Prostate gland (tissue), 2 donors: ENCODE results near the gene DMAC2. TPM values are rescaled to one million over a fixed set of nuclear protein-coding genes. Genes with fewer than 3 reads are reported as not detected.

Source experiments
- DNase-seq: peaks from one replicate; pipeline ENCODE4 v3.0.0-alpha.2; 2019; ENCODE audit warnings: low spot score
- H3K27ac ChIP-seq, 2 donors: fragments of 200-600 bp; sonication (generic); 2 replicates each; pipeline ENCODE4 v1.5.1; 2017 to 2019
- H3K27me3 ChIP-seq: fragments of 200-600 bp; sonication (generic); replicated peaks from 2 replicates; pipeline ENCODE4 v1.5.1; 2019; ENCODE audit not compliant: insufficient read depth
- H3K36me3 ChIP-seq, 2 donors: fragments of 200-600 bp; sonication (generic); 1 replicate in 1 of 2; 2 replicates in 1 of 2; pipeline versions ENCODE4 v1.5.1 to v1.8.1; 2017 to 2019
- H3K4me1 ChIP-seq: fragments of 200-600 bp; sonication (generic); replicated peaks from 2 replicates; pipeline ENCODE4 v1.5.1; 2019
- H3K4me3 ChIP-seq, 2 donors: fragments of 200-600 bp; sonication (generic); 2 replicates each; pipeline ENCODE4 v1.5.1; 2017 to 2019
- H3K9me3 ChIP-seq: fragments of 200-600 bp; sonication (generic); 2 replicates; pipeline ENCODE4 v1.5.1; 2017
- POLR2A ChIP-seq: fragments of 450-650 bp; IDR thresholded peaks from one replicate; pipeline ENCODE4 v1.6.1; 2016; ENCODE audit warnings: antibody characterized with exemption, mild to moderate bottlenecking
- POLR2AphosphoS5 ChIP-seq: sonication (generic); formaldehyde crosslinking; IDR thresholded peaks from one replicate; pipeline ENCODE4 v1.6.1; 2017; ENCODE audit warnings: antibody characterized with exemption
- WGBS: methylation state at CpG from one replicate; pipeline ENCODE4 v1.1.5; 2018; 5-methylcytosine and 5-hydroxymethylcytosine counted together
- intact Hi-C: fragments of 100-400 bp; cut with DNase I; formaldehyde crosslinking; loops from one replicate; pipeline ENCODE4 v1.14.2; 2022
- total RNA-seq, 2 donors: library from RNA; depleted of rRNA; stranded (reverse); fragments of >200 nt; gene quantifications; one replicate each; pipeline ENCODE4 v1.1.0, GENCODE V29; 2016
- TF ChIP-seq, protein P1 (sequence below), 4 experiments: fragments of 200-600 bp in 2 of 4; fragments of 450-650 bp in 2 of 4; sonication (generic) in 2 of 4; IDR thresholded peaks; 1 replicate in 3 of 4; 2 replicates in 1 of 4; pipeline ENCODE4 v1.5.1; 2016 to 2019; ENCODE audit warnings: antibody characterized with exemption in 4 of 4, mild to moderate bottlenecking in 2 of 4, moderate library complexity in 2 of 4

DMAC2 gene
- total RNA-seq, 2 donors from 2014 or later: 42.4 to 42.9 TPM

- intact Hi-C loops: no loop called here
- no peaks in the 10 kb centered on the region for H3K27me3 ChIP-seq
- H3K9me3 ChIP-seq: no peaks in the 10 kb centered on the region
- TF ChIP-seq POLR2AphosphoS5 (no peak), POLR2A (no peak)
- TF ChIP-seq, protein P1, sequence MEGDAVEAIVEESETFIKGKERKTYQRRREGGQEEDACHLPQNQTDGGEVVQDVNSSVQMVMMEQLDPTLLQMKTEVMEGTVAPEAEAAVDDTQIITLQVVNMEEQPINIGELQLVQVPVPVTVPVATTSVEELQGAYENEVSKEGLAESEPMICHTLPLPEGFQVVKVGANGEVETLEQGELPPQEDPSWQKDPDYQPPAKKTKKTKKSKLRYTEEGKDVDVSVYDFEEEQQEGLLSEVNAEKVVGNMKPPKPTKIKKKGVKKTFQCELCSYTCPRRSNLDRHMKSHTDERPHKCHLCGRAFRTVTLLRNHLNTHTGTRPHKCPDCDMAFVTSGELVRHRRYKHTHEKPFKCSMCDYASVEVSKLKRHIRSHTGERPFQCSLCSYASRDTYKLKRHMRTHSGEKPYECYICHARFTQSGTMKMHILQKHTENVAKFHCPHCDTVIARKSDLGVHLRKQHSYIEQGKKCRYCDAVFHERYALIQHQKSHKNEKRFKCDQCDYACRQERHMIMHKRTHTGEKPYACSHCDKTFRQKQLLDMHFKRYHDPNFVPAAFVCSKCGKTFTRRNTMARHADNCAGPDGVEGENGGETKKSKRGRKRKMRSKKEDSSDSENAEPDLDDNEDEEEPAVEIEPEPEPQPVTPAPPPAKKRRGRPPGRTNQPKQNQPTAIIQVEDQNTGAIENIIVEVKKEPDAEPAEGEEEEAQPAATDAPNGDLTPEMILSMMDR (IDR thresholded peaks at IDR 0.05): no peak
- H3K4me1 ChIP-seq: peaks cover 4% of the 10 kb centered on the region
- peaks cover 4 to 6% of the 10 kb centered on the region in 2 donors for H3K36me3 ChIP-seq
- H3K27ac ChIP-seq: peak overlapping the region; percentile 78 to 88
- 57% methylated on average over 36 of the region's 36 CpGs for WGBS
- peak overlapping the region; percentile 31 to 34 for H3K4me3 ChIP-seq
- DNase-seq: no peak
These were observed 13.4 kb downstream of the DMAC2 start for GRCh38 chr19:41426116-41426841.

DNA sequence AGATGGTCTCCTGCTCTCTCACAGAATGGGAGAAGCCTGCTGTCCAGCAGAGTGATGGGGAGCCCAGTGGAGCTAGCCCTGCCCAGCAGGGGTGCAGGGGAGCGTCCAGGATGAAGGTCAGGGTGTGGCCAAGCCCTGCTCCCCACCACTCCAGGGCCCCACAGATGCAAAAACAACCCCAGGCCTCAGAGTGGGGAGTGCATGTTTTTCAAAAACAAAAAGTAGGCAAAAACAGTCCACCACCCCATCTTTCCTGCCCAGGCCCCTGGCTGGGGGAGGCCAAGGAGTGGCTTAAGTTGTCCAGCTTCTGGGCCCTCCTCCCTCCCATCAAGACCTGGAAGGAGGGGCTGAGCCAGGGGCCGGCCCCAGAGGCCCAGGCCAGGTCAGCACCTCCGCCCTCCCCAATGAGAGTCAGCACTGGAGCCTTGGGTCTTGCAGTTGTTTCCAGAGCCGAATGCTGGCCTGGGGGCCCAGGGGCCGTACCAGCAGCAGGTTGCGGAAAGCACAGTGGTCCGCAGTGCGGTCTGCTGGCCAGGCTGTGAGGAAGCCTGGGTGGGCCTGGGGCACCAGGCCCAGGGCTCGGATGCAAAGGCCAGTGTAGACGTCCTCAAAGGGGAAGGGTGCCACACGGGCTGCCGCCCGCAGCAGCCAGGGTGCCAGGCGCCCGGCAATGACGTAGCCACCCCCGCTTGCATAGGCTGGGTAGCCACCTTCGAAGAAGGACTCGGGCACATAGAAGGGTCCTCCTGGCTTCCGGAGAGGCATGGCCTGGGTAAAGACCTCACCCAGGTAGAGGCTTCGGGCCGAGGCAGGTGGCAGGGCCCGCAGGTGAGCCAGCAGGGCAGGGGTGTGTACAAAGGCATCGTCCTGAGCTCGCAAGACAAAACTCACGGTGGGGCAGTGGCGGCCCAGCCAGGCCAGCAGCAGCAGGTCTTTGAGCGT, 14.3 kb downstream of the DMAC2 start:
- intact Hi-C loops: no loop called here
- peaks cover 4% of the 10 kb centered on the region for H3K4me1 ChIP-seq
- H3K9me3 ChIP-seq: no peaks in the 10 kb centered on the region
- H3K27ac ChIP-seq: no peak overlapping the region
- TF ChIP-seq POLR2AphosphoS5: no peak
- DNase-seq: no peak
- WGBS: 90% methylated on average over 27 of the region's 28 CpGs
- H3K36me3 ChIP-seq: peaks cover 4 to 6% of the 10 kb centered on the region in 2 donors
- H3K27me3 ChIP-seq: no peaks in the 10 kb centered on the region
- no peak overlapping the region for H3K4me3 ChIP-seq

DNA sequence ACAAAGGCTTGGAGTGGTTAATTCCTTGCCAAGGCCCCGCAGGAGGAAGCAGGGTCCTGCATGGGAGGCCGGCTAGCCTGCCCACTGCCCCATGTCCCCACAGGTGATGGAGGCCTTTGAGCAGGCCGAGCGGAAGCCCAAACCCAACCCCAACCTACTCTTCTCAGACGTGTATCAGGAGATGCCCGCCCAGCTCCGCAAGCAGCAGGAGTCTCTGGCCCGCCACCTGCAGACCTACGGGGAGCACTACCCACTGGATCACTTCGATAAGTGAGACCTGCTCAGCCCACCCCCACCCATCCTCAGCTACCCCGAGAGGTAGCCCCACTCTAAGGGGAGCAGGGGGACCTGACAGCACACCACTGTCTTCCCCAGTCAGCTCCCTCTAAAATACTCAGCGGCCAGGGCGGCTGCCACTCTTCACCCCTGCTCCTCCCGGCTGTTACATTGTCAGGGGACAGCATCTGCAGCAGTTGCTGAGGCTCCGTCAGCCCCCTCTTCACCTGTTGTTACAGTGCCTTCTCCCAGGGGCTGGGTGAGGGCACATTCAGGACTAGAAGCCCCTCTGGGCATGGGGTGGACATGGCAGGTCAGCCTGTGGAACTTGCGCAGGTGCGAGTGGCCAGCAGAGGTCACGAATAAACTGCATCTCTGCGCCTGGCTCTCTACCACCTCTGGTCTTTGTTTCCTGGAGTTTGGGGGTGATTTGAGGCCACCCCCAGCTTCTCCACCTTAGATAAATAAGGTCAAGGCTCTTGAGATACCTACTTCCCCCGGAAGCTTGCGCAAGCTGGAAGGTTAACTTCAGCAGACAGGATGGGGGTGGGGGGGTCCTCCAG, 15.2 kb downstream of the DMAC2 start:
- no peak overlapping the region for H3K27ac ChIP-seq
- WGBS: 80% methylated on average over 21 of the region's 21 CpGs

GRCh38 chr19:41422955-41423354, 16.8 kb downstream of the DMAC2 start:
- intact Hi-C loops: no loop called here
- Histone ChIP-seq H3K36me3 (peaks cover 10 to 11% of the 10 kb centered on the region in 2 donors), H3K9me3 (no peaks in the 10 kb centered on the region), H3K4me3 (no peak overlapping the region), H3K27me3 (no peaks in the 10 kb centered on the region), H3K4me1 (peaks cover 2% of the 10 kb centered on the region), H3K27ac (no peak overlapping the region)
- no peak for DNase-seq
- whole genome bisulfite sequencing: 92% methylated on average over 12 of the region's 12 CpGs
- TF ChIP-seq POLR2AphosphoS5 (no peak), POLR2A (no peak)
- TF ChIP-seq, protein P1 (IDR thresholded peaks at IDR 0.05): no peak

More for the DNA sequence above, 15.2 kb downstream of the DMAC2 start:
- H3K36me3 ChIP-seq: peaks cover 6 to 11% of the 10 kb centered on the region in 2 donors
- intact Hi-C loops: no loop called here
- H3K4me3 ChIP-seq: no peak overlapping the region
- DNase-seq: no peak
- H3K9me3 ChIP-seq: no peaks in the 10 kb centered on the region
- peaks cover 4% of the 10 kb centered on the region for H3K4me1 ChIP-seq
- TF ChIP-seq, protein P1 (IDR thresholded peaks at IDR 0.05): no peak
- TF ChIP-seq POLR2A (no peak), POLR2AphosphoS5 (no peak)
- no peaks in the 10 kb centered on the region for H3K27me3 ChIP-seq

GRCh38 chr19:41422456-41422855, 17.3 kb downstream of the DMAC2 start:
- Histone ChIP-seq H3K36me3 (peaks cover 10 to 11% of the 10 kb centered on the region in 2 donors), H3K9me3 (no peaks in the 10 kb centered on the region), H3K4me1 (no peaks in the 10 kb centered on the region), H3K27me3 (no peaks in the 10 kb centered on the region), H3K27ac (no peak overlapping the region), H3K4me3 (no peak overlapping the region)
- no peak for DNase-seq
- intact Hi-C loops: no loop called here
- WGBS: 75% methylated on average over 18 of the region's 18 CpGs
- TF ChIP-seq, protein P1 (IDR thresholded peaks at IDR 0.05): no peak
- TF ChIP-seq POLR2A (no peak), POLR2AphosphoS5 (no peak)
